Testis (tissue), 2 donors: ENCODE data around the gene DSTN.

Experiments
- POLR2A ChIP-seq: fragments of 450-650 bp; IDR thresholded peaks from one replicate; pipeline ENCODE4 v1.6.1; 2017; ENCODE audit warnings: antibody characterized with exemption, mild to moderate bottlenecking, moderate library complexity
- TF ChIP-seq, protein P1 (sequence below), 3 experiments: fragments of 450-650 bp in 2 of 3; fragments of 200-600 bp in 1 of 3; sonication (generic) in 1 of 3; IDR thresholded peaks; one replicate each; pipeline ENCODE4 v1.5.1; 2016 to 2019; ENCODE audit warnings: antibody characterized with exemption in 3 of 3, mild to moderate bottlenecking in 2 of 3, moderate library complexity in 1 of 3

DNA sequence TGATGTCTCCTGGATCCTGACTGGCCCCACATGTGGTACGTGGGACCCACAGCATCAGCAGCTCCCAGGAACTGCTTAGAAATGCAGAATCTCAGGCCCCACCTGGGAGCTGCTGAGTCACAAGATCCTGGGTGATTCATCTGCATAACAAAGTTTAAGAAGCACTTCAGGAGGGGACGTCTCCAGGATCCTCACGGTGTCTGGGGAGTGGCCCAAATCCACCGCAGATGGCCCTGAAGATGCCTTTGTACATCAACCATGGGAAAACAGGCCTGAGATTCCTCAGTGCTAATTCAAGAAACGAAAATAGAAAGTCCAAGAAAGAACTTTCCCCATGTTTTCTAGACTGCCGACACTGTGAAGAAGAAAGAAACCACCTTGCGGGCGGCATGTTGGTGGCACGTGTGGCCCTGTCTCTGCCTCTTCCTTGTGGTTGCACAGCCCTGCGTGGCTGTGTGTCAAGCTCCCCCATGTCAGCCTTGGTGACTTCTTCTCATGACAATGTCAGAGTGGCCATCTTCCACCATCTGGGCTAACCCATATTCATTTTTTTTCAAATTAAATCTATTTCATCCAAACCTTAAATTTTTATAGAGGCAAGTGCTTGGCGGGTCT lies 86.1 kb downstream of the DSTN start:
- TF ChIP-seq, protein P1, sequence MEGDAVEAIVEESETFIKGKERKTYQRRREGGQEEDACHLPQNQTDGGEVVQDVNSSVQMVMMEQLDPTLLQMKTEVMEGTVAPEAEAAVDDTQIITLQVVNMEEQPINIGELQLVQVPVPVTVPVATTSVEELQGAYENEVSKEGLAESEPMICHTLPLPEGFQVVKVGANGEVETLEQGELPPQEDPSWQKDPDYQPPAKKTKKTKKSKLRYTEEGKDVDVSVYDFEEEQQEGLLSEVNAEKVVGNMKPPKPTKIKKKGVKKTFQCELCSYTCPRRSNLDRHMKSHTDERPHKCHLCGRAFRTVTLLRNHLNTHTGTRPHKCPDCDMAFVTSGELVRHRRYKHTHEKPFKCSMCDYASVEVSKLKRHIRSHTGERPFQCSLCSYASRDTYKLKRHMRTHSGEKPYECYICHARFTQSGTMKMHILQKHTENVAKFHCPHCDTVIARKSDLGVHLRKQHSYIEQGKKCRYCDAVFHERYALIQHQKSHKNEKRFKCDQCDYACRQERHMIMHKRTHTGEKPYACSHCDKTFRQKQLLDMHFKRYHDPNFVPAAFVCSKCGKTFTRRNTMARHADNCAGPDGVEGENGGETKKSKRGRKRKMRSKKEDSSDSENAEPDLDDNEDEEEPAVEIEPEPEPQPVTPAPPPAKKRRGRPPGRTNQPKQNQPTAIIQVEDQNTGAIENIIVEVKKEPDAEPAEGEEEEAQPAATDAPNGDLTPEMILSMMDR (IDR thresholded peaks at IDR 0.05): no peak
- TF ChIP-seq POLR2A: no peak
